Sigmoid colon (tissue), 4 donors: ENCODE measurements around the gene BDKRB2.

ENCODE experiments used
- POLR2A ChIP-seq, 2 donors: fragments of 450-650 bp; IDR thresholded peaks; one replicate each; pipeline ENCODE4 v1.6.1; 2016; ENCODE audit warnings: antibody characterized with exemption in 2 of 2, mild to moderate bottlenecking in 2 of 2, moderate library complexity in 2 of 2
- POLR2AphosphoS5 ChIP-seq, 4 donors: sonication (generic); formaldehyde crosslinking; IDR thresholded peaks; one replicate each; pipeline ENCODE4 v1.6.1; 2017; ENCODE audit warnings: antibody characterized with exemption in 4 of 4
- TF ChIP-seq, protein P1 (sequence below), 4 experiments: fragments of 450-650 bp in 3 of 4; fragments of 200-600 bp in 1 of 4; IDR thresholded peaks; one replicate each; pipeline ENCODE4 v1.5.1; 2016 to 2019; ENCODE audit warnings: antibody characterized with exemption in 4 of 4, mild to moderate bottlenecking in 3 of 4, moderate library complexity in 2 of 4

DNA sequence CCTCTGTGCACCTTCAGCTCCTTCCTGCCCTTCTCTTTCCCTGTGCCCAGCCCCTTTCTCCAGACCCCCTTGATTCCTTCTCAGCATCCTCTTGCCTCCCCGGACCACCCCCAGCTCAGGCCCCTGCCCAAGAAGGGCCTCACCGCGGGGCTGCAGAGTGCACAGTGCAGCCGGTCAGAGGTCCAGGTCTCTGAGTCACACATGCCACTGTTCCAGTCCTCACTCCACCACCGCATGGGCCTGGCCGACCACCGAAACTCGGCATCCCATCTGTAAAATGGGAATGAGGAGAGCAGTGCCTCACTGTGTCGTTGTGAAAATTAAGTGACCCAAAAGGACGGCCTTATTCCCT, 64.7 kb downstream of the BDKRB2 start:
- TF ChIP-seq, protein P1, sequence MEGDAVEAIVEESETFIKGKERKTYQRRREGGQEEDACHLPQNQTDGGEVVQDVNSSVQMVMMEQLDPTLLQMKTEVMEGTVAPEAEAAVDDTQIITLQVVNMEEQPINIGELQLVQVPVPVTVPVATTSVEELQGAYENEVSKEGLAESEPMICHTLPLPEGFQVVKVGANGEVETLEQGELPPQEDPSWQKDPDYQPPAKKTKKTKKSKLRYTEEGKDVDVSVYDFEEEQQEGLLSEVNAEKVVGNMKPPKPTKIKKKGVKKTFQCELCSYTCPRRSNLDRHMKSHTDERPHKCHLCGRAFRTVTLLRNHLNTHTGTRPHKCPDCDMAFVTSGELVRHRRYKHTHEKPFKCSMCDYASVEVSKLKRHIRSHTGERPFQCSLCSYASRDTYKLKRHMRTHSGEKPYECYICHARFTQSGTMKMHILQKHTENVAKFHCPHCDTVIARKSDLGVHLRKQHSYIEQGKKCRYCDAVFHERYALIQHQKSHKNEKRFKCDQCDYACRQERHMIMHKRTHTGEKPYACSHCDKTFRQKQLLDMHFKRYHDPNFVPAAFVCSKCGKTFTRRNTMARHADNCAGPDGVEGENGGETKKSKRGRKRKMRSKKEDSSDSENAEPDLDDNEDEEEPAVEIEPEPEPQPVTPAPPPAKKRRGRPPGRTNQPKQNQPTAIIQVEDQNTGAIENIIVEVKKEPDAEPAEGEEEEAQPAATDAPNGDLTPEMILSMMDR (IDR thresholded peaks at IDR 0.05) = no peak
- TF ChIP-seq POLR2A (IDR thresholded peaks at IDR 0.05) = no peak
- no peak for TF ChIP-seq POLR2AphosphoS5 (IDR thresholded peaks at IDR 0.05)
